Heart left ventricle (tissue), 16 donors: Measurements from ENCODE around the gene HNRNPA3. TPM values are rescaled to one million over a fixed set of nuclear protein-coding genes. Genes with fewer than 3 reads are reported as not detected.

Experiments used
- ATAC-seq, 4 donors: fragments of 200-7000 bp; cut with Tn5 transposase; one replicate each; pipeline ENCODE4 v1.9.1; 2020 to 2022; ENCODE audit warnings: moderate library complexity in 4 of 4, mild to moderate bottlenecking in 3 of 4, moderate number of reproducible peaks in 1 of 4
- DNase-seq, 5 donors: peaks; one replicate each; pipeline ENCODE4 v3.0.0-alpha.2; 2020
- H3K27ac ChIP-seq, 12 donors: fragments of 200-600 bp; sonication (generic) in 4 of 12; one replicate each; pipeline versions ENCODE4 v1.5.0 to v1.8.0; 2016 to 2022; ENCODE audit warnings: mild to moderate bottlenecking in 2 of 12
- H3K27me3 ChIP-seq, 9 donors: fragments of 200-600 bp; sonication (generic) in 2 of 9; one replicate each; pipeline versions ENCODE4 v1.5.1 to v1.8.0; 2016 to 2022; ENCODE audit warnings: mild to moderate bottlenecking in 3 of 9
- H3K36me3 ChIP-seq, 9 donors: fragments of 200-600 bp; sonication (generic) in 2 of 9; one replicate each; pipeline versions ENCODE4 v1.5.0 to v1.8.0; 2018 to 2022; ENCODE audit warnings: mild to moderate bottlenecking in 2 of 9
- H3K4me1 ChIP-seq, 12 donors: fragments of 200-600 bp; sonication (generic) in 4 of 12; one replicate each; pipeline versions ENCODE4 v1.5.0 to v1.8.0; 2016 to 2022; ENCODE audit warnings: mild to moderate bottlenecking in 3 of 12
- H3K4me3 ChIP-seq, 12 donors: fragments of 200-600 bp; sonication (generic) in 4 of 12; one replicate each; pipeline versions ENCODE4 v1.5.0 to v1.8.0; 2017 to 2022; ENCODE audit warnings: mild to moderate bottlenecking in 9 of 12, moderate library complexity in 4 of 12
- H3K9me3 ChIP-seq, 12 donors: fragments of 200-600 bp; sonication (generic) in 4 of 12; one replicate each; pipeline versions ENCODE4 v1.5.0 to v1.8.0; 2016 to 2022; ENCODE audit warnings: mild to moderate bottlenecking in 1 of 12
- POLR2A ChIP-seq, 2 donors: fragments of 450-650 bp; IDR thresholded peaks; one replicate each; pipeline ENCODE4 v1.6.1; 2017; ENCODE audit warnings: antibody characterized with exemption in 2 of 2, mild to moderate bottlenecking in 2 of 2, moderate library complexity in 2 of 2
- WGBS, 4 donors: extraction: QIAGEN DNeasy Blood & Tissue Kit in 2 of 4; methylation state at CpG; one replicate each; pipeline versions ENCODE4 v1.1.5 to v1.1.7; 2013 to 2018; 5-methylcytosine and 5-hydroxymethylcytosine counted together
- intact Hi-C, 10 donors: fragments of 100-400 bp; cut with DNase I; formaldehyde crosslinking; loops; one replicate each; pipeline versions ENCODE4 v1.11.1 to v1.14.2; 2022
- polyA plus RNA-seq, 2 donors: library from polyadenylated mRNA; stranded (reverse); fragments of 200-250 nt; gene quantifications; one replicate each; pipeline ENCODE4 v1.2.3, GENCODE V29; 2013
- total RNA-seq, 9 donors: library from RNA; depleted of rRNA in 2 of 9; stranded (reverse); fragments of >200 nt in 2 of 9; fragmentation: NEBNext Ultra II Directional in 3 of 9; extraction: Animal tissue kit (Norgen Biotek cat#: 25700) in 3 of 9; gene quantifications; one replicate each; pipeline versions ENCODE4 v1.1.0 to v1.2.4, GENCODE V29; 2016 to 2023
- TF ChIP-seq, protein P1 (sequence below), 12 donors: fragments of 200-600 bp; sonication (generic) in 4 of 12; IDR thresholded peaks; one replicate each; pipeline versions ENCODE4 v1.5.0 to v1.8.0; 2018 to 2022; ENCODE audit warnings: antibody characterized with exemption in 12 of 12, mild to moderate bottlenecking in 5 of 12
- donor health status: ischemic (EF 13 %, LVEDD 7.1; RV severe dilation, severe dysfunction).
- donor health status: healthy with polysubstance abuse.
- donor health status: DM: no; HTN: yes; CAD: no.
- donor health status: DM: no; HTN: no; CAD: no.
- donor health status: ischemic (EF 25% LVEDD 6.9; RV normal size, moderate dysfunction).
- donor health status: ischemic (EF 25% LVEDD 5.7; RV mildly dilated, moderate dysfunction).
- donor health status: healthy.
- donor health status: DM: yes; HTN: yes; CAD: no.
- donor health status: ischemic (EF 35%, LVEDD 5.7; RV mildly dilated, moderate dysfunction).
- donor health status: nonischemic (EF 11% LVEDD 7.7; RV severe dilation, severe dysfunction).
- donor health status: DM: yes; HTN: yes; CAD: no.
- donor health status: PGD.
- donor health status: ischemic (EF 29% LVEDD 5.4; RV normal size, mild dysfunction).
- donor health status: nonischemic (EF 23%, LVEDD 6.1; RV moderate dilation, normal function).

Gene HNRNPA3
- total and polyA plus RNA-seq, 11 donors = 12.7 to 134 (median 73.3) TPM

DNA sequence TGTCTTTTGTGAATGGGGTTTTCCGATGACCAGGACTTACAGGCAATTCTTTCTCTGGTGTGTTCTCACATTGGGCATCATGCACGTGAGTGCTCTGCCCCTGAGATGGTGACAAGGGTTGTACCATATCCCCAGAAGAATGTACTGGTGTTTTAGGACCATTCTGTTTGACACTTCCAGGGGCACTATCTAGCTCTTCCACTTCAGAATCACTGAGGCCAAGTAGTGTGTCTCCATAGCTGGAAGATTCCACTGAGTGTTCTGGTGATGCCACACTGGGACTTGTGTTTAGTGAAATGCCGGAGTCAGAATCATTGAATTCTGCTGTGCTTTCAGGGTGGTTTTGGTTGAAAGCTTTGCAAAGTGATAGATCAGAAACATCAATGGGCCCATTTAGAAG lies 18.7 kb downstream of the HNRNPA3 start:
- intact Hi-C loops = loop anchor here in 1 of 10 donors (2.0 kb wide), 1 partner anchor 14 kb away; no protein-coding TSS in a partner anchor
- H3K36me3 ChIP-seq = peaks cover 0 to 89% (median 68%) of the 10 kb centered on the region in 9 donors
- peak overlapping the region in 1 of 12 donors; percentile 10 for H3K27ac ChIP-seq
- ATAC-seq = no peak
- 89 to 97% (median 92%) methylated on average over 3 of the region's 3 CpGs for WGBS, 4 donors
- H3K27me3 ChIP-seq = no peaks in the 10 kb centered on the region
- H3K9me3 ChIP-seq = no peaks in the 10 kb centered on the region
- H3K4me1 ChIP-seq = peaks cover 0 to 51% (median 20%) of the 10 kb centered on the region in 12 donors
- DNase-seq = no peak
- TF ChIP-seq POLR2A (IDR thresholded peaks at IDR 0.05) = no peak
- TF ChIP-seq, protein P1, sequence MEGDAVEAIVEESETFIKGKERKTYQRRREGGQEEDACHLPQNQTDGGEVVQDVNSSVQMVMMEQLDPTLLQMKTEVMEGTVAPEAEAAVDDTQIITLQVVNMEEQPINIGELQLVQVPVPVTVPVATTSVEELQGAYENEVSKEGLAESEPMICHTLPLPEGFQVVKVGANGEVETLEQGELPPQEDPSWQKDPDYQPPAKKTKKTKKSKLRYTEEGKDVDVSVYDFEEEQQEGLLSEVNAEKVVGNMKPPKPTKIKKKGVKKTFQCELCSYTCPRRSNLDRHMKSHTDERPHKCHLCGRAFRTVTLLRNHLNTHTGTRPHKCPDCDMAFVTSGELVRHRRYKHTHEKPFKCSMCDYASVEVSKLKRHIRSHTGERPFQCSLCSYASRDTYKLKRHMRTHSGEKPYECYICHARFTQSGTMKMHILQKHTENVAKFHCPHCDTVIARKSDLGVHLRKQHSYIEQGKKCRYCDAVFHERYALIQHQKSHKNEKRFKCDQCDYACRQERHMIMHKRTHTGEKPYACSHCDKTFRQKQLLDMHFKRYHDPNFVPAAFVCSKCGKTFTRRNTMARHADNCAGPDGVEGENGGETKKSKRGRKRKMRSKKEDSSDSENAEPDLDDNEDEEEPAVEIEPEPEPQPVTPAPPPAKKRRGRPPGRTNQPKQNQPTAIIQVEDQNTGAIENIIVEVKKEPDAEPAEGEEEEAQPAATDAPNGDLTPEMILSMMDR (IDR thresholded peaks at IDR 0.05) = no peak
- no peak overlapping the region for H3K4me3 ChIP-seq

DNA sequence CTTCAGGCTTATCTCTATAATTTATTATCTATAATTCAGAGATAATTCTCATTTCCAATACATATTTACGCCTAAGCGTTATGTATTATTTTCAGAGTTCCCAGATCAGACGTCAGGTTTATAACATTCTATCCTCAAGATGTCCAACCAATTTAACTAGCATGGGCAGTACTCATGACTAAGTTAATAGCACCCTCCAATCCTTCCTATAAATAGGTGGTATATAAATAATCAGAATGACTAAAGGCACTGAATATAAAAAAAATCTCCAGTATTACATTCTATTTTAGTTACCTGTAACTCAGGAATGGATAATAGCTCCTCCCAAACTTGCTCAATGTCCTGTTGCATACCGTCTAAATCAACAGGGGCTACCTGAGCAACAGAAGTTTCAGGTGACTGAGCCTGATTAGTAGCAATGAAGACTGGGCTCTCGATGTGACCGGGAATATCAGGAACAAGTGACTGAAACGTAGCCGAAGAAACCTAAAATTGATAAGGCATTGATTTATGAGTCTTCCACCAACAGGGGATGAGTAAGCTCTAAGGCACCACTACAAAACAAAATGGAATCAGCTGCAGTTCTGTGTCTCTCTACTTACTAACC lies 19.6 kb downstream of the HNRNPA3 start:
- Histone ChIP-seq H3K27ac (peak overlapping the region in 1 of 12 donors; percentile 53), H3K36me3 (peaks cover 0 to 79% (median 68%) of the 10 kb centered on the region in 9 donors)

DNA sequence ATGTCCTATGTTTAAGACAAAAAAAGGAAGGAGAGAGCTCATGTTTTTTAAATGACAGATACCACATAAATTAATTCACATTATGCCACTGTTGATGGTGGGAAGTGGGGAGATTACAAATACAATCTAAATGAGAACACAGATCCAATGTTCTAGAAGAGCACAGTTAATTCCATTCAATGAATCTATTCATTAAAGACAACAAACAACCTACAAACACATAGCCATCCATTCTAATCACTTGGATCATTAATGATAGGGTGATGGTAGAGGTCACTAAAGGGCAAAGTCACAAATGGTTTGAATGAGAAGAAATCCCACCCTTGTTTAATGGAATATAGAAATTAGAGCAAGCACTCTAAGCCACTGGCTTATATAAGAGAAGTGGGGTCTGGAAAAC lies 21.7 kb downstream of the HNRNPA3 start:
- no peaks in the 10 kb centered on the region for H3K27me3 ChIP-seq
- peaks cover 11 to 72% (median 46%) of the 10 kb centered on the region in 12 donors for H3K4me1 ChIP-seq
- no peak overlapping the region for H3K4me3 ChIP-seq
- H3K27ac ChIP-seq = peak overlapping the region in 1 of 12 donors; percentile 34
- no peak for ATAC-seq
- peaks cover 0 to 65% (median 61%) of the 10 kb centered on the region in 9 donors for H3K36me3 ChIP-seq
- no peak for DNase-seq
- H3K9me3 ChIP-seq = no peaks in the 10 kb centered on the region
- TF ChIP-seq, protein P1 (IDR thresholded peaks at IDR 0.05) = no peak
- no peak for TF ChIP-seq POLR2A (IDR thresholded peaks at IDR 0.05)
- intact Hi-C loops = no loop called here

More for the DNA sequence above, 19.6 kb downstream of the HNRNPA3 start:
- peaks cover 4 to 56% (median 28%) of the 10 kb centered on the region in 12 donors for H3K4me1 ChIP-seq
- TF ChIP-seq POLR2A (IDR thresholded peaks at IDR 0.05) = no peak
- TF ChIP-seq, protein P1 (IDR thresholded peaks at IDR 0.05) = no peak
- ATAC-seq (no peak), DNase-seq (no peak)
- no peaks in the 10 kb centered on the region for H3K9me3 ChIP-seq
- intact Hi-C loops = loop anchor here in 1 of 10 donors (2.0 kb wide), 1 partner anchor 15 kb away; no protein-coding TSS in a partner anchor
- no peak overlapping the region for H3K4me3 ChIP-seq
- WGBS, 4 donors = 86 to 89% (median 87%) methylated on average over 8 of the region's 8 CpGs
- H3K27me3 ChIP-seq = no peaks in the 10 kb centered on the region

DNA sequence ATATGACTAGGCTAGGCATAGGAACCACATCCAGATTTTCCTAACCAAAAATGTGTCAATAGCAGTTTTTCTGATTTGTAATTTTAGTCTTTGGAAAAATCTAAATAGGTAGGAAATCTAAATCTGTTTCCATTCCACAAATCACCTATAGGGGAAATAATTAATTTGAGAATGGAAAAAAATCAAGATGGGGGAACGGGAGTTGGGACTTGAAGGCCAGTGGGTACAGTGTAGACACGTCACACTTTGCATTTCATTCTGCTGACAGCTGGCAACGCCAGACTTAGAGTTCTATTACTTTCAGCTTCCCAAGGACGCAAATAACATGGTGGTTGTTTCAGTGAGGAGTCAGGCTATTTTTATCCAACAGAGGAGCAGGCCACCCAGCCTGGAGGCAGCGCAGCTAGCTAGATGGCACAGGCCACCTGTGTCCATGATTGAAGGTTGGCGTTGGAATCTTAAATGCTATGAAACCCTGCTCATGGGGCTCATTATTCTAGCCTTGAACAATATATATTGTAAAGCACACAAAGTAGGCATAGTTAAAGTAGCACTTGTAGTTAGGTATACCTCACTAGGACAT lies 23.4 kb downstream of the HNRNPA3 start:
- DNase-seq (peak in 4 of 5 donors; percentile 21 to 64 (median 47)), ATAC-seq (peak; percentile 58 to 84 (median 79))
- Histone ChIP-seq H3K4me1 (peaks cover 19 to 80% (median 62%) of the 10 kb centered on the region in 12 donors), H3K4me3 (no peak overlapping the region), H3K27me3 (no peaks in the 10 kb centered on the region), H3K27ac (peak overlapping the region in 11 of 12 donors; percentile 11 to 78 (median 65)), H3K9me3 (no peaks in the 10 kb centered on the region), H3K36me3 (peaks cover 0 to 48% (median 44%) of the 10 kb centered on the region in 9 donors)
- intact Hi-C loops = no loop called here
- 43 to 65% (median 54%) methylated on average over 6 of the region's 6 CpGs for WGBS, 4 donors
- no peak for TF ChIP-seq POLR2A (IDR thresholded peaks at IDR 0.05)
- TF ChIP-seq, protein P1 (IDR thresholded peaks at IDR 0.05) = peak in 1 of 12 donors; percentile 19
